Activated CD4-positive, alpha-beta memory T cell treated with anti-CD3 and anti-CD28 coated beads, Interleukin-2, amount 10 ng/mL, durations not matched to agents 7 days and 5 days (primary cell): ENCODE data around the gene BCAT1. TPM values are rescaled to one million over a fixed set of nuclear protein-coding genes. Genes with fewer than 3 reads are reported as not detected.
"Not testable (repeated sequence)": the region's sequence is repeated elsewhere in the genome, so short reads cannot be mapped to it uniquely, and the experiment has no call there.

ENCODE experiments used
- CTCF ChIA-PET: fragments of 350-600 bp; sonication (Branson Sonifier 250); formaldehyde crosslinking; loops from one replicate; lab custom pipeline; 2021; ENCODE audit warnings: antibody characterized with exemption, inconsistent platforms; lab: Charles Lee
- POLR2A ChIA-PET: fragments of 350-600 bp; sonication (Branson Sonifier 250); formaldehyde crosslinking; loops from one replicate; lab custom pipeline; 2021; ENCODE audit warnings: antibody characterized with exemption; lab: Charles Lee
- DNase-seq: peaks from one replicate; pipeline ENCODE4 v3.0.0-alpha.2; 2020
- H3K27ac Mint-ChIP-seq: one replicate; pipeline ENCODE4 v1.8.0; 2021; ENCODE audit warnings: mild to moderate bottlenecking, mixed read lengths
- H3K27me3 Mint-ChIP-seq: one replicate; pipeline ENCODE4 v1.8.0; 2021; ENCODE audit warnings: mixed read lengths
- H3K36me3 Mint-ChIP-seq: one replicate; pipeline ENCODE4 v1.8.0; 2021; ENCODE audit warnings: low read depth, mixed read lengths
- H3K4me1 Mint-ChIP-seq: one replicate; pipeline ENCODE4 v1.8.0; 2021; ENCODE audit warnings: mixed read lengths
- H3K4me3 Mint-ChIP-seq: one replicate; pipeline ENCODE4 v1.8.0; 2021; ENCODE audit warnings: mild to moderate bottlenecking, mixed read lengths
- H3K9me3 Mint-ChIP-seq: one replicate; pipeline ENCODE4 v1.8.0; 2021; ENCODE audit warnings: mixed read lengths
- total RNA-seq, 2 experiments: library from RNA; stranded (reverse); gene quantifications; one replicate each; pipeline ENCODE4 v1.2.3, GENCODE V29; 2021

BCAT1 gene
- total RNA-seq, 2 experiments from 2014 or later = 22.8 to 24.8 TPM

- CTCF ChIA-PET = no interaction called here
- H3K27me3 Mint-ChIP-seq = peaks cover 13% of the 10 kb centered on the region
- no peak overlapping the region for H3K27ac Mint-ChIP-seq
- H3K4me3 Mint-ChIP-seq = no peak overlapping the region
- H3K9me3 Mint-ChIP-seq = no peaks in the 10 kb centered on the region
- peaks cover 3% of the 10 kb centered on the region for H3K4me1 Mint-ChIP-seq
- POLR2A ChIA-PET = no interaction called here
- DNase-seq = no peak
- no peaks in the 10 kb centered on the region for H3K36me3 Mint-ChIP-seq
These were observed 15.1 kb downstream of the BCAT1 start for GRCh38 chr12:24933694-24934407.

- ChIA-PET CTCF (no interaction called here), POLR2A (no interaction called here)
- H3K36me3 Mint-ChIP-seq = no peaks in the 10 kb centered on the region
- H3K4me1 Mint-ChIP-seq = peaks cover 3% of the 10 kb centered on the region
- H3K4me3 Mint-ChIP-seq = no peak overlapping the region
- no peaks in the 10 kb centered on the region for H3K9me3 Mint-ChIP-seq
- no peak overlapping the region for H3K27ac Mint-ChIP-seq
- DNase-seq = no peak
- H3K27me3 Mint-ChIP-seq = peaks cover 13% of the 10 kb centered on the region
These were observed 17.1 kb downstream of the BCAT1 start for GRCh38 chr12:24931666-24932405.

- CTCF ChIA-PET = no interaction called here
- POLR2A ChIA-PET = no interaction called here
- no peak overlapping the region for H3K4me3 Mint-ChIP-seq
- no peaks in the 10 kb centered on the region for H3K36me3 Mint-ChIP-seq
- no peak overlapping the region for H3K27ac Mint-ChIP-seq
- H3K4me1 Mint-ChIP-seq = peaks cover 3% of the 10 kb centered on the region
- no peak for DNase-seq
- peaks cover 15% of the 10 kb centered on the region for H3K27me3 Mint-ChIP-seq
- H3K9me3 Mint-ChIP-seq = peaks cover 2% of the 10 kb centered on the region
These were observed 18.9 kb downstream of the BCAT1 start for GRCh38 chr12:24929953-24930352.

- H3K4me3 Mint-ChIP-seq, H3K9me3 Mint-ChIP-seq, H3K4me1 Mint-ChIP-seq, H3K36me3 Mint-ChIP-seq, CTCF ChIA-PET, POLR2A ChIA-PET, DNase-seq, H3K27ac Mint-ChIP-seq: not testable (repeated sequence)
- peaks cover 15% of the 10 kb centered on the region for H3K27me3 Mint-ChIP-seq
These were observed 20.2 kb downstream of the BCAT1 start for GRCh38 chr12:24928533-24929306.

- Mint-ChIP-seq H3K27ac (no peak overlapping the region), H3K9me3 (peaks cover 2% of the 10 kb centered on the region), H3K4me3 (no peak overlapping the region), H3K4me1 (peaks cover 3% of the 10 kb centered on the region), H3K27me3 (peaks cover 13% of the 10 kb centered on the region), H3K36me3 (no peaks in the 10 kb centered on the region)
- CTCF ChIA-PET = no interaction called here
- no peak for DNase-seq
- POLR2A ChIA-PET = no interaction called here
These were observed 20.8 kb downstream of the BCAT1 start for GRCh38 chr12:24928131-24928530.

GRCh38 chr12:24926080-24926479, 22.8 kb downstream of the BCAT1 start:
- H3K4me1 Mint-ChIP-seq = peaks cover 14% of the 10 kb centered on the region
- H3K4me3 Mint-ChIP-seq, H3K36me3 Mint-ChIP-seq, POLR2A ChIA-PET, H3K27ac Mint-ChIP-seq, H3K9me3 Mint-ChIP-seq, DNase-seq, CTCF ChIA-PET: not testable (repeated sequence)
- peaks cover 10% of the 10 kb centered on the region for H3K27me3 Mint-ChIP-seq

GRCh38 chr12:24922090-24922489, 26.8 kb downstream of the BCAT1 start:
- no peak for DNase-seq
- CTCF ChIA-PET = interaction anchor here (1.3 kb wide), 1 partner anchor 19 kb away, joined by 4 read pairs; no protein-coding TSS in a partner anchor
- no peak overlapping the region for H3K4me3 Mint-ChIP-seq
- peaks cover 2% of the 10 kb centered on the region for H3K9me3 Mint-ChIP-seq
- H3K36me3 Mint-ChIP-seq = peaks cover 3% of the 10 kb centered on the region
- H3K27me3 Mint-ChIP-seq = peaks cover 6% of the 10 kb centered on the region
- H3K4me1 Mint-ChIP-seq = peaks cover 16% of the 10 kb centered on the region
- POLR2A ChIA-PET = no interaction called here
- H3K27ac Mint-ChIP-seq = no peak overlapping the region

GRCh38 chr12:24921251-24922038, 27.5 kb downstream of the BCAT1 start:
- peaks cover 3% of the 10 kb centered on the region for H3K36me3 Mint-ChIP-seq
- H3K4me1 Mint-ChIP-seq = peaks cover 16% of the 10 kb centered on the region
- no peak overlapping the region for H3K4me3 Mint-ChIP-seq
- H3K27ac Mint-ChIP-seq = no peak overlapping the region
- H3K9me3 Mint-ChIP-seq = peaks cover 2% of the 10 kb centered on the region
- CTCF ChIA-PET = interaction anchor here (1.3 kb wide), 1 partner anchor 19 kb away, joined by 4 read pairs; no protein-coding TSS in a partner anchor
- DNase-seq = no peak
- POLR2A ChIA-PET = no interaction called here
- H3K27me3 Mint-ChIP-seq = peaks cover 6% of the 10 kb centered on the region

GRCh38 chr12:24920141-24920540, 28.8 kb downstream of the BCAT1 start:
- H3K9me3 Mint-ChIP-seq = peaks cover under 1% of the 10 kb centered on the region
- H3K4me1 Mint-ChIP-seq = peaks cover 16% of the 10 kb centered on the region
- H3K4me3 Mint-ChIP-seq = no peak overlapping the region
- CTCF ChIA-PET = no interaction called here
- no peak overlapping the region for H3K27ac Mint-ChIP-seq
- POLR2A ChIA-PET = no interaction called here
- peaks cover 3% of the 10 kb centered on the region for H3K36me3 Mint-ChIP-seq
- DNase-seq = no peak
- peaks cover 5% of the 10 kb centered on the region for H3K27me3 Mint-ChIP-seq

GRCh38 chr12:24919346-24920001, 29.4 kb downstream of the BCAT1 start:
- Mint-ChIP-seq H3K27ac (no peak overlapping the region), H3K9me3 (no peaks in the 10 kb centered on the region), H3K27me3 (peaks cover 4% of the 10 kb centered on the region), H3K4me3 (no peak overlapping the region), H3K4me1 (peaks cover 16% of the 10 kb centered on the region), H3K36me3 (peaks cover 3% of the 10 kb centered on the region)
- ChIA-PET POLR2A (interaction anchor here (1.0 kb wide), 1 partner anchor 19 kb away, joined by 3 read pairs; no protein-coding TSS in a partner anchor), CTCF (no interaction called here)
- no peak for DNase-seq

GRCh38 chr12:24918596-24918995, 30.3 kb downstream of the BCAT1 start:
- no peak for DNase-seq
- Mint-ChIP-seq H3K4me3 (no peak overlapping the region), H3K4me1 (peaks cover 16% of the 10 kb centered on the region), H3K27ac (no peak overlapping the region), H3K36me3 (peaks cover 3% of the 10 kb centered on the region), H3K27me3 (peaks cover 6% of the 10 kb centered on the region), H3K9me3 (no peaks in the 10 kb centered on the region)
- ChIA-PET POLR2A (interaction anchor here (1.0 kb wide), 1 partner anchor 18 kb away, joined by 3 read pairs; no protein-coding TSS in a partner anchor), CTCF (no interaction called here)

GRCh38 chr12:24915501-24915900, 33.4 kb downstream of the BCAT1 start:
- H3K9me3 Mint-ChIP-seq = no peaks in the 10 kb centered on the region
- DNase-seq = no peak
- no peak overlapping the region for H3K4me3 Mint-ChIP-seq
- H3K4me1 Mint-ChIP-seq = peaks cover 2% of the 10 kb centered on the region
- H3K27ac Mint-ChIP-seq = no peak overlapping the region
- peaks cover 3% of the 10 kb centered on the region for H3K36me3 Mint-ChIP-seq
- peaks cover 9% of the 10 kb centered on the region for H3K27me3 Mint-ChIP-seq
- POLR2A ChIA-PET = no interaction called here
- CTCF ChIA-PET = no interaction called here
